Measurements from ENCODE around the gene ASB11.

ASB11 gene

DNA sequence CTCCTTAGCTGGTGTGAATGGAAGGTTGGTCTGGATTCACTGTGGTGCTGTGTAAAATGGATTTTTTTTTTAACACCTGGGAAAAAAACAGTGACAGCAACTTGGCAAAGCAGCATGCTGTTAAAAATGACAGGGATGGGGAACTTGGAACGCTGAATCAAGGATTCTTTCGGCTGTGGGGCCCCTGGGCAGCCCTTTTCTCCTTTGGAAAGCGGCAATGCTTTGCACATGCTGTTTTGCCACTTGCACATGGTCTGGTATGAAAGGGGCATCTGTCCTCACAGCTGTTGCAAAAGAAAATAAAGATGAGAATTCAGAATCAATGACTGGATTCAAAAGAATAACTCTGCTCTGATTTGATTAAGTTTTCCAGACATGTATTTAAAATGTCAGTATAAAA is 30.5 kb upstream of the ASB11 start:
- DNase-seq (ENCODE audit: low read depth, low spot score) = no peak
- no peak for TF ChIP-seq CTCF (IDR thresholded peaks at IDR 0.05; ENCODE audit: low read depth, low read length)
- in situ Hi-C loops (cut with HindIII; ENCODE audit: low sequenced_read_pairs) = no loop called here
- no peak overlapping the region for H3K4me3 ChIP-seq (ENCODE audit: low read depth, low read length)

DNA sequence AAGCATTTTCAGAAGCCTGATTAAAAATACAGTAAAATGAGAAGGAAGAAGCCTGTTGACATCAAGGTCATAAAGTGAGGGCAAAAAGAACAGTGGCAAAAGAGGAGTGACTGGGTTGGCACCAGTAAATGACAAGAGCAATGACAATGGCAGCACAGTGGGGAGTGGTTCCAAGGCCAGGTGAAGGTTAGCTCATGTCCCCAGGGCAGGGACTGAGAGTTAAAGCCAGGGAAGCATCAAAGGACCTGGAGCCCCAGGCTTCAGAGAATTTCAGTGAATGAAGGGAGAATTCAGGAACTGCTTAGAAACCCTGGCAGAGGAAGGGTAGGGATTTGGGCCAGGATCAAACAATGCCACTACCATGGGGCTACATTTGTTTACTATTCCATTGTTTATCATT is 28.7 kb upstream of the ASB11 start:
- in situ Hi-C loops (cut with HindIII; ENCODE audit: low sequenced_read_pairs) = no loop called here
- H3K4me3 ChIP-seq (ENCODE audit: low read depth, low read length) = no peak overlapping the region
- TF ChIP-seq CTCF (IDR thresholded peaks at IDR 0.05; ENCODE audit: low read depth, low read length) = no peak
- no peak for DNase-seq (ENCODE audit: low read depth, low spot score)

DNA sequence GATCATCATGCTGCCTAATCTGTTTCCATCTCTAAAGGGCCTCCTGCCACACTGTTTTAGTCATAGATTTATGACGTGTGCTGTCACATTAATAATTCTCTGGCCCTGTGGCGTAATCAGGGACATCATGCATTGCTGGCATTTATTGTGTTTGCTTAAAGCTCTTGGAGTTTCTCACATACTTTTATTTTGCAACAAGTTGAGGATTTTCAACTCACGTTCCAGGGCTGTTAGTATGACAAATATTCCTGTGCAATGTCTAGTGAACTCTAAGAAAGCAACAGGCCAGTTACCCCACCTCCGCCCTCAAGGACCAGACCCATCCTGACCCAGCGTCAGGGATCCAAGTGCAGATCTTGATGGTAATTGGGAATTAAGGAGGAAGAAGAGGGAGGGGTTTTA is 27.6 kb upstream of the ASB11 start:
- no peak for TF ChIP-seq CTCF (IDR thresholded peaks at IDR 0.05; ENCODE audit: low read depth, low read length)
- no peak for DNase-seq (ENCODE audit: low read depth, low spot score)
- H3K4me3 ChIP-seq (ENCODE audit: low read depth, low read length) = no peak overlapping the region
- in situ Hi-C loops (cut with HindIII; ENCODE audit: low sequenced_read_pairs) = no loop called here

GRCh38 chrX:15340867-15341266 is 25.4 kb upstream of the ASB11 start:
- in situ Hi-C loops (cut with HindIII; ENCODE audit: low sequenced_read_pairs) = no loop called here
- TF ChIP-seq CTCF (IDR thresholded peaks at IDR 0.05; ENCODE audit: low read depth, low read length) = no peak
- H3K4me3 ChIP-seq (ENCODE audit: low read depth, low read length) = no peak overlapping the region
- no peak for DNase-seq (ENCODE audit: low read depth, low spot score)

- in situ Hi-C loops (cut with HindIII; ENCODE audit: low sequenced_read_pairs) = no loop called here
- no peak for TF ChIP-seq CTCF (IDR thresholded peaks at IDR 0.05; ENCODE audit: low read depth, low read length)
- peak overlapping the region; percentile 49 for H3K4me3 ChIP-seq (ENCODE audit: low read depth, low read length)
- DNase-seq (ENCODE audit: low read depth, low spot score) = peak; percentile 48
Observed at GRCh38 chrX:15336023-15336413, 20.6 kb upstream of the ASB11 start.

GRCh38 chrX:15335135-15336022 is 19.9 kb upstream of the ASB11 start, which contains the start of gene PIGA:
TSS of gene PIGA (minus strand) at chrX:15335523. CDS start at chrX:15331930, 3,593 bp downstream.
- peak; percentile 98 for DNase-seq (ENCODE audit: low read depth, low spot score)
- no peak for TF ChIP-seq CTCF (IDR thresholded peaks at IDR 0.05; ENCODE audit: low read depth, low read length)
- in situ Hi-C loops (cut with HindIII; ENCODE audit: low sequenced_read_pairs) = no loop called here
- peak within 1 kb of the TSS; percentile 63 for H3K4me3 ChIP-seq (ENCODE audit: low read depth, low read length)
